CD4-positive, alpha-beta memory T cell (primary cell): ENCODE results near the gene CMC2. TPM values are rescaled to one million over a fixed set of nuclear protein-coding genes. Genes with fewer than 3 reads are reported as not detected.
A peak's percentile ranks its signal among the peaks of the same experiment; 100 is the strongest.

Source experiments
- CTCF ChIA-PET: fragments of 350-600 bp; sonication (Branson Sonifier 250); formaldehyde crosslinking; loops from one replicate; lab custom pipeline; 2021; ENCODE audit warnings: inconsistent platforms; ENCODE audit not compliant: partially characterized antibody; lab: Charles Lee
- POLR2A ChIA-PET: fragments of 350-600 bp; sonication (Branson Sonifier 250); formaldehyde crosslinking; loops from one replicate; lab custom pipeline; 2021; ENCODE audit not compliant: partially characterized antibody; lab: Charles Lee
- DNase-seq, 5 donors: peaks; one replicate each; pipeline versions ENCODE4 v3.0.0 to v3.0.0-alpha.2; 2020 to 2022; ENCODE audit warnings: mixed read lengths in 1 of 5
- H3K27ac ChIP-seq: one replicate; pipeline ENCODE4 v1.7.0; 2013; ENCODE audit warnings: low read depth, low read length
- H3K27me3 ChIP-seq: 2 replicates; pipeline ENCODE4 v1.7.0; 2013; ENCODE audit warnings: mild to moderate bottlenecking, low read length, moderate library complexity; ENCODE audit not compliant: insufficient read depth
- H3K36me3 ChIP-seq: 2 replicates; pipeline ENCODE4 v1.7.0; 2013; ENCODE audit warnings: mild to moderate bottlenecking, low read length, moderate library complexity; ENCODE audit not compliant: insufficient read depth
- H3K4me1 ChIP-seq: 2 replicates; pipeline ENCODE4 v1.7.0; 2013; ENCODE audit warnings: mild to moderate bottlenecking, low read length, moderate library complexity; ENCODE audit not compliant: insufficient read depth
- H3K4me3 ChIP-seq, 2 donors: one replicate each; pipeline ENCODE4 v1.7.0; 2013; ENCODE audit warnings: low read length in 2 of 2, mild to moderate bottlenecking in 1 of 2
- H3K9me3 ChIP-seq, 2 donors: one replicate each; pipeline ENCODE4 v1.7.0; 2013; ENCODE audit warnings: low read length in 2 of 2, control low read depth in 1 of 2; ENCODE audit not compliant: control insufficient read depth in 1 of 2
- H3K27ac Mint-ChIP-seq, 7 donors: one replicate each; pipeline ENCODE4 v1.8.0; 2020 to 2021; ENCODE audit warnings: mixed read lengths in 7 of 7, mild to moderate bottlenecking in 6 of 7, inconsistent platforms in 3 of 7, moderate library complexity in 3 of 7
- H3K27me3 Mint-ChIP-seq, 2 donors: one replicate each; pipeline ENCODE4 v1.8.0; 2020 to 2021; ENCODE audit warnings: mixed read lengths in 2 of 2
- H3K36me3 Mint-ChIP-seq, 2 donors: one replicate each; pipeline ENCODE4 v1.8.0; 2020 to 2021; ENCODE audit warnings: mixed read lengths in 2 of 2, inconsistent platforms in 1 of 2, mild to moderate bottlenecking in 1 of 2
- H3K4me1 Mint-ChIP-seq, 4 donors: one replicate each; pipeline ENCODE4 v1.8.0; 2020 to 2021; ENCODE audit warnings: mixed read lengths in 4 of 4, mild to moderate bottlenecking in 1 of 4
- H3K4me3 Mint-ChIP-seq, 8 donors: one replicate each; pipeline ENCODE4 v1.8.0; 2020 to 2021; ENCODE audit warnings: mixed read lengths in 8 of 8, mild to moderate bottlenecking in 7 of 8, moderate library complexity in 6 of 8, inconsistent platforms in 3 of 8
- H3K9me3 Mint-ChIP-seq, 8 donors: one replicate each; pipeline ENCODE4 v1.8.0; 2020 to 2021; ENCODE audit warnings: mixed read lengths in 8 of 8, mild to moderate bottlenecking in 5 of 8, inconsistent platforms in 3 of 8, moderate library complexity in 1 of 8
- intact Hi-C: fragments of 100-400 bp; cut with micrococcal nuclease; formaldehyde crosslinking; loops from one replicate; pipeline ENCODE4 v1.15.1; 2023
- polyA plus RNA-seq, 2 donors: library from polyadenylated mRNA; unstranded; fragments of 300-500 nt; fragmentation: Illumina TruSeq; gene quantifications; one replicate each; pipeline ENCODE4 v1.2.3, GENCODE V29; 2021
- total RNA-seq, 2 experiments: library from RNA; stranded (reverse); gene quantifications; one replicate each; pipeline ENCODE4 v1.2.3, GENCODE V29; 2021

CMC2 gene
- total and polyA plus RNA-seq, 4 experiments from 2014 or later: 39.7 to 154 (median 74.5) TPM

- Mint-ChIP-seq H3K27ac (peak overlapping the region in 2 of 7 donors; percentile 10 to 19), H3K27me3 (no peaks in the 10 kb centered on the region), H3K9me3 (no peaks in the 10 kb centered on the region), H3K4me1 (peaks cover 23 to 36% (median 30%) of the 10 kb centered on the region in 4 donors), H3K4me3 (no peak overlapping the region), H3K36me3 (peaks cover 31 to 36% of the 10 kb centered on the region in 2 donors)
- POLR2A ChIA-PET: no interaction called here
- Histone ChIP-seq H3K27ac (no peak overlapping the region), H3K36me3 (no peaks in the 10 kb centered on the region), H3K9me3 (no peaks in the 10 kb centered on the region), H3K4me3 (no peak overlapping the region), H3K27me3 (no peaks in the 10 kb centered on the region), H3K4me1 (peaks cover 12% of the 10 kb centered on the region)
- CTCF ChIA-PET: no interaction called here
- intact Hi-C loops: no loop called here
- DNase-seq: no peak
Observed at GRCh38 chr16:80984124-80984892, 22.4 kb downstream of the CMC2 start.

- CTCF ChIA-PET: no interaction called here
- Mint-ChIP-seq H3K27ac (no peak overlapping the region), H3K27me3 (no peaks in the 10 kb centered on the region)
Observed at GRCh38 chr16:80982646-80983045, 24.0 kb downstream of the CMC2 start.

GRCh38 chr16:80981103-80981502 lies 25.6 kb downstream of the CMC2 start:
- Histone ChIP-seq H3K9me3 (no peaks in the 10 kb centered on the region), H3K27ac (no peak overlapping the region), H3K4me1 (peaks cover 4% of the 10 kb centered on the region), H3K4me3 (no peak overlapping the region), H3K36me3 (no peaks in the 10 kb centered on the region), H3K27me3 (no peaks in the 10 kb centered on the region)
- ChIA-PET CTCF (no interaction called here), POLR2A (interaction anchor here (1.0 kb wide), 1 partner anchor 26 kb away, joined by 4 read pairs; the partner anchor contains the start of genes CENPN and CMC2)
- no peaks in the 10 kb centered on the region for H3K9me3 Mint-ChIP-seq
- H3K36me3 Mint-ChIP-seq: peaks cover 32 to 42% of the 10 kb centered on the region in 2 donors
- H3K27me3 Mint-ChIP-seq: no peaks in the 10 kb centered on the region
- H3K4me1 Mint-ChIP-seq: peaks cover 13 to 24% (median 15%) of the 10 kb centered on the region in 4 donors
- H3K4me3 Mint-ChIP-seq: no peak overlapping the region
- no peak overlapping the region for H3K27ac Mint-ChIP-seq
- no peak for DNase-seq
- intact Hi-C loops: no loop called here

More at GRCh38 chr16:80982646-80983045, 24.0 kb downstream of the CMC2 start:
- no peaks in the 10 kb centered on the region for H3K9me3 ChIP-seq
- Mint-ChIP-seq H3K4me1 (peaks cover 21 to 33% (median 25%) of the 10 kb centered on the region in 4 donors), H3K4me3 (no peak overlapping the region), H3K9me3 (no peaks in the 10 kb centered on the region), H3K36me3 (peaks cover 34 to 40% of the 10 kb centered on the region in 2 donors)
- no peak overlapping the region for H3K27ac ChIP-seq
- DNase-seq: no peak
- POLR2A ChIA-PET: no interaction called here
- intact Hi-C loops: no loop called here
- H3K4me1 ChIP-seq: peaks cover 12% of the 10 kb centered on the region
- no peak overlapping the region for H3K4me3 ChIP-seq
- no peaks in the 10 kb centered on the region for H3K36me3 ChIP-seq
- no peaks in the 10 kb centered on the region for H3K27me3 ChIP-seq

- peaks cover 5% of the 10 kb centered on the region for H3K36me3 ChIP-seq
- peak overlapping the region in 1 of 7 donors; percentile 19 for H3K27ac Mint-ChIP-seq
Observed at GRCh38 chr16:80976946-80977345, 29.7 kb downstream of the CMC2 start.

GRCh38 chr16:80974649-80975376 lies 31.9 kb downstream of the CMC2 start:
- intact Hi-C loops: no loop called here
- no peaks in the 10 kb centered on the region for H3K27me3 Mint-ChIP-seq
- H3K27ac Mint-ChIP-seq: peak overlapping the region in 3 of 7 donors; percentile 25 to 84 (median 75)
- H3K4me3 Mint-ChIP-seq: no peak overlapping the region
- Histone ChIP-seq H3K36me3 (peaks cover 5% of the 10 kb centered on the region), H3K9me3 (no peaks in the 10 kb centered on the region), H3K4me1 (no peaks in the 10 kb centered on the region), H3K27ac (no peak overlapping the region), H3K27me3 (no peaks in the 10 kb centered on the region), H3K4me3 (no peak overlapping the region)
- peaks cover 40 to 48% of the 10 kb centered on the region in 2 donors for H3K36me3 Mint-ChIP-seq
- H3K9me3 Mint-ChIP-seq: no peaks in the 10 kb centered on the region
- ChIA-PET CTCF (interaction anchor here (0.9 to 1.5 kb wide), 4 partner anchors 12 to 31 kb away, joined by 3 to 7 read pairs (median 4); no protein-coding TSS in a partner anchor), POLR2A (no interaction called here)
- H3K4me1 Mint-ChIP-seq: peaks cover 0 to 4% (median 2%) of the 10 kb centered on the region in 4 donors
- DNase-seq: no peak

More at GRCh38 chr16:80976946-80977345, 29.7 kb downstream of the CMC2 start:
- H3K9me3 Mint-ChIP-seq: no peaks in the 10 kb centered on the region
- H3K4me3 ChIP-seq: no peak overlapping the region
- no peaks in the 10 kb centered on the region for H3K9me3 ChIP-seq
- H3K4me3 Mint-ChIP-seq: no peak overlapping the region
- H3K4me1 ChIP-seq: no peaks in the 10 kb centered on the region
- peaks cover 0 to 6% (median 2%) of the 10 kb centered on the region in 4 donors for H3K4me1 Mint-ChIP-seq
- DNase-seq: no peak
- H3K27me3 ChIP-seq: no peaks in the 10 kb centered on the region
- ChIA-PET CTCF (no interaction called here), POLR2A (no interaction called here)
- peaks cover 43 to 49% of the 10 kb centered on the region in 2 donors for H3K36me3 Mint-ChIP-seq
- H3K27me3 Mint-ChIP-seq: no peaks in the 10 kb centered on the region
- intact Hi-C loops: no loop called here
- H3K27ac ChIP-seq: no peak overlapping the region

GRCh38 chr16:80973991-80974390 lies 32.7 kb downstream of the CMC2 start:
- intact Hi-C loops: no loop called here
- Mint-ChIP-seq H3K36me3 (peaks cover 39 to 51% of the 10 kb centered on the region in 2 donors), H3K27me3 (no peaks in the 10 kb centered on the region), H3K4me1 (peaks cover 0 to 3% (median 2%) of the 10 kb centered on the region in 4 donors), H3K27ac (peak overlapping the region in 1 of 7 donors; percentile 38), H3K4me3 (no peak overlapping the region), H3K9me3 (no peaks in the 10 kb centered on the region)
- Histone ChIP-seq H3K9me3 (no peaks in the 10 kb centered on the region), H3K4me3 (no peak overlapping the region), H3K27me3 (no peaks in the 10 kb centered on the region), H3K27ac (no peak overlapping the region), H3K4me1 (no peaks in the 10 kb centered on the region), H3K36me3 (peaks cover 5% of the 10 kb centered on the region)
- POLR2A ChIA-PET: no interaction called here
- CTCF ChIA-PET: interaction anchor here (0.9 to 1.5 kb wide), 3 partner anchors 13 to 32 kb away, joined by 3 to 7 read pairs (median 4); no protein-coding TSS in a partner anchor
- DNase-seq: no peak

GRCh38 chr16:80972611-80973010 lies 34.1 kb downstream of the CMC2 start:
- Histone ChIP-seq H3K4me1 (no peaks in the 10 kb centered on the region), H3K27me3 (no peaks in the 10 kb centered on the region), H3K36me3 (peaks cover 5% of the 10 kb centered on the region), H3K4me3 (no peak overlapping the region), H3K9me3 (no peaks in the 10 kb centered on the region), H3K27ac (no peak overlapping the region)
- Mint-ChIP-seq H3K9me3 (no peaks in the 10 kb centered on the region), H3K27ac (no peak overlapping the region), H3K36me3 (peaks cover 35 to 51% of the 10 kb centered on the region in 2 donors), H3K27me3 (no peaks in the 10 kb centered on the region), H3K4me1 (peaks cover 0 to 3% (median 1%) of the 10 kb centered on the region in 4 donors), H3K4me3 (no peak overlapping the region)
- ChIA-PET CTCF (no interaction called here), POLR2A (no interaction called here)
- intact Hi-C loops: no loop called here
- DNase-seq: no peak
